PFSK-1 (cell line): ENCODE data around the gene TEKT5.

Experiments
- FOXP2 ChIP-seq: optimal IDR thresholded peaks from 2 replicates; pipeline ENCODE3; 2011; ENCODE audit warnings: borderline replicate concordance, control low read depth, inconsistent platforms; ENCODE audit not compliant: insufficient read depth; ENCODE audit errors: extremely low read length, extremely low read depth
- POLR2AphosphoS5 ChIP-seq: IDR thresholded peaks from 2 replicates; pipeline ENCODE4 v1.6.1; 2012; ENCODE audit warnings: low read depth, mild to moderate bottlenecking, control low read depth, low read length, moderate library complexity
- REST ChIP-seq, 2 experiments: IDR thresholded peaks; 2 replicates each; pipeline versions ENCODE4 v1.6.1 to v1.8.0; 2011 to 2012; ENCODE audit warnings: low read depth in 2 of 2, low read length in 2 of 2, control low read depth in 1 of 2, inconsistent platforms in 1 of 2, mild to moderate bottlenecking in 1 of 2, moderate library complexity in 1 of 2; ENCODE audit not compliant: insufficient read depth in 1 of 2
- SIN3A ChIP-seq: IDR thresholded peaks from 2 replicates; pipeline ENCODE4 v1.6.1; 2012; ENCODE audit warnings: mild to moderate bottlenecking, low read length, moderate library complexity, borderline replicate concordance; ENCODE audit not compliant: insufficient read depth
- TAF1 ChIP-seq: IDR thresholded peaks from 2 replicates; pipeline ENCODE4 v1.6.1; 2012; ENCODE audit warnings: low read length, control low read depth, borderline replicate concordance; ENCODE audit not compliant: insufficient read depth

TEKT5 gene

GRCh38 chr16:10740845-10741208 is 46.1 kb upstream of the TEKT5 start:
- TF ChIP-seq SIN3A (no peak), POLR2AphosphoS5 (no peak), TAF1 (no peak), REST (IDR thresholded peaks at IDR 0.05; ENCODE audit: insufficient read depth in 1 of 2, low read depth in 2 of 2, low read length in 2 of 2) (no peak), FOXP2 (no peak)

GRCh38 chr16:10740000-10740844 is 45.5 kb upstream of the TEKT5 start:
- no peak for TF ChIP-seq FOXP2
- no peak for TF ChIP-seq SIN3A
- TF ChIP-seq REST (IDR thresholded peaks at IDR 0.05; ENCODE audit: insufficient read depth in 1 of 2, low read depth in 2 of 2, low read length in 2 of 2): no peak
- TF ChIP-seq TAF1: no peak
- TF ChIP-seq POLR2AphosphoS5: no peak

GRCh38 chr16:10738231-10739077 is 43.7 kb upstream of the TEKT5 start:
- TF ChIP-seq SIN3A: no peak
- TF ChIP-seq TAF1: no peak
- TF ChIP-seq POLR2AphosphoS5: no peak
- no peak for TF ChIP-seq FOXP2
- TF ChIP-seq REST (IDR thresholded peaks at IDR 0.05; ENCODE audit: insufficient read depth in 1 of 2, low read depth in 2 of 2, low read length in 2 of 2): no peak

- TF ChIP-seq SIN3A (no peak), FOXP2 (no peak)
Measured at GRCh38 chr16:10737068-10737625, 42.4 kb upstream of the TEKT5 start.

GRCh38 chr16:10731790-10732189 is 37.1 kb upstream of the TEKT5 start:
- TF ChIP-seq FOXP2: no peak
- TF ChIP-seq REST (IDR thresholded peaks at IDR 0.05; ENCODE audit: insufficient read depth in 1 of 2, low read depth in 2 of 2, low read length in 2 of 2): no peak
- TF ChIP-seq TAF1: no peak
- TF ChIP-seq SIN3A: no peak
- TF ChIP-seq POLR2AphosphoS5: no peak
